Keratinocyte (primary cell): ENCODE data around the gene EIF2D. TPM values are rescaled to one million over a fixed set of nuclear protein-coding genes. Genes with fewer than 3 reads are reported as not detected.

Source experiments
- DNase-seq: peaks from one replicate; pipeline ENCODE4 v3.0.0-alpha.2; 2011; ENCODE audit warnings: low read depth, missing footprints, low spot score
- FAIRE-seq: peaks from 2 replicates; lab custom pipeline; 2011; peaks lifted over from hg19 to GRCh38; lab: Jason Lieb, UNC
- H2AFZ ChIP-seq: 2 replicates; pipeline ENCODE4 v1.6.0; 2012; ENCODE audit warnings: low read length, control low read depth, inconsistent platforms; ENCODE audit not compliant: control insufficient read depth
- H3K27ac ChIP-seq: 2 replicates; pipeline ENCODE4 v1.5.1; 2011; ENCODE audit warnings: low read length; ENCODE audit not compliant: control insufficient read depth, insufficient read depth
- H3K27me3 ChIP-seq: 3 replicates; pipeline ENCODE4 v1.6.0; 2011; ENCODE audit warnings: low read length; ENCODE audit not compliant: control insufficient read depth, insufficient read depth; ENCODE audit errors: extremely low read depth
- H3K36me3 ChIP-seq, 2 experiments: 2 replicates in 1 of 2; 3 replicates in 1 of 2; pipeline ENCODE4 v1.5.1; 2011; ENCODE audit warnings: low read length in 2 of 2, mild to moderate bottlenecking in 1 of 2; ENCODE audit not compliant: control insufficient read depth in 2 of 2, insufficient read depth in 2 of 2; ENCODE audit errors: extremely low read depth in 1 of 2
- H3K4me1 ChIP-seq: 3 replicates; pipeline ENCODE4 v1.5.1; 2011; ENCODE audit warnings: low read length; ENCODE audit not compliant: control insufficient read depth, insufficient read depth; ENCODE audit errors: extremely low read depth
- H3K4me2 ChIP-seq: 3 replicates; pipeline ENCODE4 v1.6.0; 2011; ENCODE audit warnings: low read depth, low read length; ENCODE audit not compliant: control insufficient read depth, insufficient read depth; ENCODE audit errors: extremely low read depth
- H3K4me3 ChIP-seq, 3 experiments: fragments of 200-600 bp in 1 of 3; sonication (generic) in 1 of 3; 2 replicates in 2 of 3; 3 replicates in 1 of 3; pipeline ENCODE4 v1.5.1; 2011 to 2016; ENCODE audit warnings: low read length in 3 of 3, mild to moderate bottlenecking in 3 of 3, control low read depth in 2 of 3, inconsistent platforms in 1 of 3, low read depth in 1 of 3, mixed read lengths in 1 of 3, mixed run types in 1 of 3, moderate library complexity in 1 of 3; ENCODE audit not compliant: control insufficient read depth in 2 of 3, insufficient read depth in 2 of 3; ENCODE audit errors: extremely low read depth in 1 of 3
- H3K79me2 ChIP-seq: 2 replicates; pipeline ENCODE4 v1.6.0; 2012; ENCODE audit warnings: low read length; ENCODE audit not compliant: control insufficient read depth, insufficient read depth
- H3K9ac ChIP-seq: 3 replicates; pipeline ENCODE4 v1.6.0; 2011; ENCODE audit warnings: low read length; ENCODE audit not compliant: control insufficient read depth, insufficient read depth; ENCODE audit errors: extremely low read depth
- H3K9me1 ChIP-seq: 3 replicates; pipeline ENCODE4 v1.6.0; 2011; ENCODE audit warnings: low read length; ENCODE audit not compliant: control insufficient read depth, insufficient read depth; ENCODE audit errors: extremely low read depth
- H3K9me3 ChIP-seq: 2 replicates; pipeline ENCODE4 v1.5.1; 2012; ENCODE audit warnings: low read depth, low read length; ENCODE audit not compliant: control insufficient read depth
- H4K20me1 ChIP-seq: 3 replicates; pipeline ENCODE4 v1.6.0; 2011; ENCODE audit warnings: low read length; ENCODE audit not compliant: control insufficient read depth, insufficient read depth; ENCODE audit errors: extremely low read depth
- EZH2 ChIP-seq: IDR thresholded peaks from one replicate; pipeline ENCODE4 v1.6.1; 2012; ENCODE audit warnings: inconsistent platforms, mild to moderate bottlenecking, low read length, moderate library complexity
- dilution Hi-C: fragments of 300-500 bp; cut with MboI; formaldehyde crosslinking; loops from one replicate; pipeline ENCODE4 v1.7.0; 2020; ENCODE audit warnings: low sequenced_read_pairs; ENCODE audit not compliant: extremely low pct_ligation_motif_present
- polyA plus RNA-seq, 5 experiments: library from polyadenylated mRNA; depleted of rRNA in 3 of 5; stranded (reverse) in 3 of 5; stranded (forward) in 1 of 5; unstranded in 1 of 5; fragments of >200 nt; gene quantifications; 1 replicate in 1 of 5; 2 replicates in 3 of 5; 3 replicates in 1 of 5; pipeline versions ENCODE4 v1.2.1 to v1.2.3, GENCODE V29; 2011 to 2012; ENCODE audit warnings: missing spikeins in 2 of 5, low read depth in 1 of 5, low replicate concordance in 1 of 5
- TF ChIP-seq, protein P1 (sequence below), 3 experiments: IDR thresholded peaks in 1 of 3; conservative IDR thresholded peaks in 1 of 3; optimal IDR thresholded peaks in 1 of 3; 2 replicates in 2 of 3; 3 replicates in 1 of 3; pipeline versions ENCODE3 to v1.5.1; 2011; ENCODE audit warnings: low read length in 3 of 3, mild to moderate bottlenecking in 3 of 3, moderate library complexity in 2 of 3, control low read depth in 1 of 3, inconsistent platforms in 1 of 3; ENCODE audit not compliant: insufficient read depth in 2 of 3; ENCODE audit errors: extremely low read depth in 1 of 3

Gene EIF2D
- polyA plus RNA-seq, 1 donor (not counting 4 experiments of a cell fraction or from before 2014, with no cell fraction given): 60.6 TPM

DNA sequence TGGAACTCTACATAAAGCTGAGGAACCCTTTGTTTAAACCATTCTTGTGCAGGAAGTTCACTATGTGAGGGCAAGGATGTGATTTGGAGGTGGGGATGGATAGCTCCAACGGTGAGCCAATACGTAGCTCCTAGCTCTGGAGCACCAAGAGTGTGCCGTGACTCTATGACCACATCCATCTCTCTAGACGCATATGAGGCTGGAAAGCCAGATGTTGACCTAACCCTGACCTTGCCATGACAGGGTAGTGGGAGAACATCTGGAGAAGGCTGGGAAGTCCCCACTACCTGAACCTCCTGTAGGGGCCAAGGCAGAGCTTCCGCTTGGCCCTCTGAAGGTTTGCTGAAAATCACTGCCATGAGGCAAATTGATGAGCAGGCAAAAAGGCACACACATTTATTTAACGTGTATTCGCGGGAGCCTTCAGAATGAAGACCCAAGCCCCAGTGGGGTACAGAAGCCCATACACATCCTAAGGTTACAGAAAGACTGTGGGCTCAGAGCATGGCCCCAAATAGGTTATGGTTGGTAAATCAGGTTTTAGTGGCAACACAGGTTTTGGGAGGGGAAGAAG lies 43.4 kb downstream of the EIF2D start:
- FAIRE-seq: no peak
- dilution Hi-C loops: no loop called here

DNA sequence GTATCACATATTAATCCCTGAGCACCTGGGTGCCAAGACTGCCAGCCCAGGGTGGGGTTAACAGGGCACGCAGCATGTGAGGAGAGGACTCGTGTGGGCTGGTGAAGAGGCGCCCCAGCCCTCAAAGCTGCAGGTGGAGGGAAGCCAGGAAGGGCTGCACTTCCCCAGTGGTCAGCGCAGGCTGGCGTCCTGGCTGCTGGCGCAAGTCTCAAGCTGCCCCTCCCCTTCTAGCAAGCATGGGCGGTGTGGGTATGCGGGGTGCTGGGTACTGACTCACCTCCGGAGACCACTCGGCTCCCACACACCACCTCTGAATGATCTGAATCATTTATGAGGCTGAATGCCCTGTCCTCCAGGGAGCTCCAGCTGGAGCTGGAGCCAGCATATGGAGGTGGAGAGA lies 44.0 kb downstream of the EIF2D start:
- FAIRE-seq (no peak), DNase-seq (no peak)
- dilution Hi-C loops: no loop called here
- peaks cover 4% of the 10 kb centered on the region for H3K27me3 ChIP-seq
- H3K79me2 ChIP-seq: no peaks in the 10 kb centered on the region
- TF ChIP-seq EZH2: no peak
- TF ChIP-seq, protein P1, sequence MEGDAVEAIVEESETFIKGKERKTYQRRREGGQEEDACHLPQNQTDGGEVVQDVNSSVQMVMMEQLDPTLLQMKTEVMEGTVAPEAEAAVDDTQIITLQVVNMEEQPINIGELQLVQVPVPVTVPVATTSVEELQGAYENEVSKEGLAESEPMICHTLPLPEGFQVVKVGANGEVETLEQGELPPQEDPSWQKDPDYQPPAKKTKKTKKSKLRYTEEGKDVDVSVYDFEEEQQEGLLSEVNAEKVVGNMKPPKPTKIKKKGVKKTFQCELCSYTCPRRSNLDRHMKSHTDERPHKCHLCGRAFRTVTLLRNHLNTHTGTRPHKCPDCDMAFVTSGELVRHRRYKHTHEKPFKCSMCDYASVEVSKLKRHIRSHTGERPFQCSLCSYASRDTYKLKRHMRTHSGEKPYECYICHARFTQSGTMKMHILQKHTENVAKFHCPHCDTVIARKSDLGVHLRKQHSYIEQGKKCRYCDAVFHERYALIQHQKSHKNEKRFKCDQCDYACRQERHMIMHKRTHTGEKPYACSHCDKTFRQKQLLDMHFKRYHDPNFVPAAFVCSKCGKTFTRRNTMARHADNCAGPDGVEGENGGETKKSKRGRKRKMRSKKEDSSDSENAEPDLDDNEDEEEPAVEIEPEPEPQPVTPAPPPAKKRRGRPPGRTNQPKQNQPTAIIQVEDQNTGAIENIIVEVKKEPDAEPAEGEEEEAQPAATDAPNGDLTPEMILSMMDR (optimal IDR thresholded peaks at IDR 0.05 in 1 of 3, IDR thresholded peaks at IDR 0.05 in 1 of 3, conservative IDR thresholded peaks at IDR 0.05 in 1 of 3; ENCODE audit: extremely low read depth in 1 of 3, insufficient read depth in 2 of 3, low read length in 3 of 3): no peak
- H2AFZ ChIP-seq: no peak overlapping the region
- H3K9ac ChIP-seq: no peak overlapping the region
- H3K4me3 ChIP-seq: no peak overlapping the region
- no peaks in the 10 kb centered on the region for H3K36me3 ChIP-seq
- H3K9me3 ChIP-seq: no peaks in the 10 kb centered on the region
- H3K4me1 ChIP-seq: no peaks in the 10 kb centered on the region
- no peak overlapping the region for H3K27ac ChIP-seq
- H3K4me2 ChIP-seq: no peak overlapping the region
- no peaks in the 10 kb centered on the region for H3K9me1 ChIP-seq
- no peaks in the 10 kb centered on the region for H4K20me1 ChIP-seq

More for the DNA sequence above, 43.4 kb downstream of the EIF2D start:
- no peak for DNase-seq
- H3K9ac ChIP-seq: no peak overlapping the region
- TF ChIP-seq, protein P1 (optimal IDR thresholded peaks at IDR 0.05 in 1 of 3, IDR thresholded peaks at IDR 0.05 in 1 of 3, conservative IDR thresholded peaks at IDR 0.05 in 1 of 3; ENCODE audit: extremely low read depth in 1 of 3, insufficient read depth in 2 of 3, low read length in 3 of 3): no peak
- TF ChIP-seq EZH2: no peak
- no peaks in the 10 kb centered on the region for H3K9me3 ChIP-seq
- H2AFZ ChIP-seq: no peak overlapping the region
- no peak overlapping the region for H3K27ac ChIP-seq
- H3K27me3 ChIP-seq: peaks cover 4% of the 10 kb centered on the region
- H3K9me1 ChIP-seq: no peaks in the 10 kb centered on the region
- H3K79me2 ChIP-seq: no peaks in the 10 kb centered on the region
- H4K20me1 ChIP-seq: no peaks in the 10 kb centered on the region
- H3K4me2 ChIP-seq: no peak overlapping the region
- no peaks in the 10 kb centered on the region for H3K36me3 ChIP-seq
- H3K4me1 ChIP-seq: no peaks in the 10 kb centered on the region
- H3K4me3 ChIP-seq: no peak overlapping the region
